GM12878 (cell line): ENCODE measurements around the gene UTP25. TPM values are rescaled to one million over a fixed set of nuclear protein-coding genes. Genes with fewer than 3 reads are reported as not detected.

ENCODE experiments used
- ATAC-seq: fragments of 200-7000 bp; cut with Tn5 transposase; 3 replicates; pipeline ENCODE4 v1.9.1; 2020; ENCODE audit warnings: mild to moderate bottlenecking, moderate library complexity
- BruUV-seq: library from RNA; stranded (reverse); fragments of 400-500 nt; replicated peaks from 2 replicates; lab custom pipeline; 2021; lab: Mats Ljungman, UMichigan
- CTCF ChIA-PET: fragments of 300-600 bp; sonication (Branson Sonifier 250); formaldehyde crosslinking; extraction: SDS; loops from one replicate; lab custom pipeline; 2021; ENCODE audit warnings: inconsistent platforms; lab: Yijun Ruan, JAX
- POLR2A ChIA-PET: fragments of 350-600 bp; formaldehyde crosslinking; extraction: SDS; loops from one replicate; lab custom pipeline; 2021; ENCODE audit warnings: inconsistent platforms; lab: Charles Lee
- RAD21 ChIA-PET: fragments of 300-600 bp; sonication (Branson Sonifier 250); formaldehyde crosslinking; loops from one replicate; lab custom pipeline; 2023; ENCODE audit warnings: antibody characterized with exemption; ENCODE audit not compliant: unreplicated experiment; lab: Charles Lee
- SMC1A ChIA-PET: fragments of 300-600 bp; sonication (Branson Sonifier 250); formaldehyde crosslinking; loops from one replicate; lab custom pipeline; 2023; ENCODE audit not compliant: unreplicated experiment, uncharacterized antibody; lab: Charles Lee
- DNase-seq: peaks from one replicate; pipeline ENCODE4 v3.0.0-alpha.2; 2011; ENCODE audit warnings: low read depth, low spot score
- FAIRE-seq: peaks from 3 replicates; lab custom pipeline; 2011; peaks lifted over from hg19 to GRCh38; lab: Jason Lieb, UNC
- H2AFZ ChIP-seq: 2 replicates; pipeline ENCODE4 v1.6.0; 2011; ENCODE audit warnings: low read depth, low read length, control low read depth; ENCODE audit not compliant: control insufficient read depth
- H3K27ac ChIP-seq: 2 replicates; pipeline ENCODE4 v1.5.1; 2011; ENCODE audit warnings: control low read depth; ENCODE audit not compliant: control insufficient read depth, insufficient read depth
- H3K27me3 ChIP-seq, 2 experiments: replicated peaks in 1 of 2; 2 replicates each; pipeline versions ENCODE4 v1.6.0 to v1.6.1; 2011; ENCODE audit warnings: low read length in 1 of 2; ENCODE audit not compliant: control insufficient read depth in 2 of 2, insufficient read depth in 2 of 2
- H3K36me3 ChIP-seq, 2 experiments: 2 replicates each; pipeline ENCODE4 v1.5.1; 2011; ENCODE audit warnings: low read length in 1 of 2; ENCODE audit not compliant: control insufficient read depth in 2 of 2, insufficient read depth in 2 of 2
- H3K4me1 ChIP-seq: 2 replicates; pipeline ENCODE4 v1.6.1; 2011; ENCODE audit warnings: mild to moderate bottlenecking, low read length, moderate library complexity, mixed read lengths; ENCODE audit not compliant: control insufficient read depth, insufficient read depth
- H3K4me2 ChIP-seq: 2 replicates; pipeline ENCODE4 v1.6.0; 2011; ENCODE audit warnings: control low read depth; ENCODE audit not compliant: control insufficient read depth, insufficient read depth
- H3K4me3 ChIP-seq: fragments of 200-600 bp; sonication (generic); 2 replicates; pipeline ENCODE4 v1.5.1; 2016
- H3K79me2 ChIP-seq: 2 replicates; pipeline ENCODE4 v1.6.0; 2011; ENCODE audit warnings: low read length; ENCODE audit not compliant: control insufficient read depth, insufficient read depth
- H3K9ac ChIP-seq: 2 replicates; pipeline ENCODE4 v1.8.0; 2011; ENCODE audit warnings: low read length, control low read depth, mixed read lengths; ENCODE audit not compliant: control insufficient read depth, insufficient read depth
- H3K9me3 ChIP-seq: replicated peaks from 3 replicates; pipeline ENCODE4 v1.5.1; 2011; ENCODE audit warnings: mild to moderate bottlenecking, low read length; ENCODE audit not compliant: control insufficient read depth, insufficient read depth
- H4K20me1 ChIP-seq: 2 replicates; pipeline ENCODE4 v1.6.0; 2011; ENCODE audit not compliant: control insufficient read depth, insufficient read depth
- BACH1 ChIP-seq: fragments of 450-650 bp; IDR thresholded peaks from 2 replicates; pipeline ENCODE4 v1.6.1; 2017; ENCODE audit warnings: mild to moderate bottlenecking, borderline replicate concordance
- BRCA1 ChIP-seq: IDR thresholded peaks from 2 replicates; pipeline ENCODE4 v1.6.1; 2011; ENCODE audit warnings: low read depth, low read length, improper control_type of control experiment
- CHD2 ChIP-seq: IDR thresholded peaks from 2 replicates; pipeline ENCODE4 v1.6.1; 2011; ENCODE audit warnings: low read depth, low read length, improper control_type of control experiment, borderline replicate concordance
- CREM ChIP-seq: IDR thresholded peaks from 2 replicates; pipeline ENCODE4 v1.6.1; 2014; ENCODE audit warnings: antibody characterized with exemption, low read depth
- ESRRA ChIP-seq: IDR thresholded peaks from 2 replicates; pipeline ENCODE4 v1.6.1; 2012; ENCODE audit warnings: mild to moderate bottlenecking, low read length, improper control_type of control experiment
- HDGF ChIP-seq: fragments of 450-650 bp; IDR thresholded peaks from 2 replicates; pipeline ENCODE4 v1.6.1; 2016; ENCODE audit warnings: antibody characterized with exemption
- KDM1A ChIP-seq: fragments of 200-600 bp; sonication (generic); IDR thresholded peaks from 2 replicates; pipeline ENCODE4 v1.6.1; 2016; ENCODE audit warnings: borderline replicate concordance
- MEF2A ChIP-seq: IDR thresholded peaks from 2 replicates; pipeline ENCODE4 v1.6.1; 2011; ENCODE audit warnings: low read depth, mild to moderate bottlenecking, low read length, moderate library complexity; ENCODE audit not compliant: insufficient read depth
- MXI1 ChIP-seq: fragments of 150-350 bp; IDR thresholded peaks from 2 replicates; pipeline ENCODE4 v1.6.1; 2011; ENCODE audit warnings: low read depth, mild to moderate bottlenecking, inconsistent platforms, low read length, improper control_type of control experiment
- NFIC ChIP-seq: IDR thresholded peaks from 2 replicates; pipeline ENCODE4 v1.6.1; 2012; ENCODE audit warnings: low read depth, mild to moderate bottlenecking, inconsistent platforms, low read length, moderate library complexity
- NR2C1 ChIP-seq: fragments of 450-650 bp; IDR thresholded peaks from 2 replicates; pipeline ENCODE4 v1.6.1; 2017; ENCODE audit warnings: antibody characterized with exemption, mild to moderate bottlenecking, moderate library complexity
- NR2C2 ChIP-seq: IDR thresholded peaks from 2 replicates; pipeline ENCODE4 v1.6.1; 2011; ENCODE audit warnings: borderline replicate concordance, low read depth; ENCODE audit not compliant: control insufficient read depth, insufficient read length
- POLR2AphosphoS5 ChIP-seq: IDR thresholded peaks from 2 replicates; pipeline ENCODE4 v1.6.1; 2011; ENCODE audit warnings: mild to moderate bottlenecking, low read length, inconsistent platforms
- RUNX3 ChIP-seq: IDR thresholded peaks from 2 replicates; pipeline ENCODE4 v1.6.1; 2012; ENCODE audit warnings: low read length, inconsistent platforms
- TCF3 ChIP-seq: IDR thresholded peaks from 2 replicates; pipeline ENCODE4 v1.6.1; 2012; ENCODE audit warnings: low read depth, mild to moderate bottlenecking, low read length, borderline replicate concordance; ENCODE audit not compliant: insufficient read depth
- ZNF622 ChIP-seq: fragments of 450-650 bp; IDR thresholded peaks from 2 replicates; pipeline ENCODE4 v1.6.1; 2017; ENCODE audit warnings: mild to moderate bottlenecking, inconsistent platforms
- WGBS: methylation state at CpG from one replicate; pipeline ENCODE4 v1.1.6; 2016; ENCODE audit warnings: low lambda C conversion rate; ENCODE audit not compliant: insufficient replicate concordance, insufficient coverage; ENCODE audit errors: missing lambda C conversion rate; 5-methylcytosine and 5-hydroxymethylcytosine counted together
- in situ Hi-C: fragments of 300-500 bp; cut with MboI; formaldehyde crosslinking; loops from 9 replicates; pipeline ENCODE4 v1.14.3; 2018; ENCODE audit warnings: mixed read lengths
- intact Hi-C: fragments of 100-400 bp; cut with micrococcal nuclease; formaldehyde crosslinking; loops from one replicate; pipeline ENCODE4 v1.14.2; 2022; ENCODE audit not compliant: unreplicated experiment
- polyA plus RNA-seq, 11 experiments: library from polyadenylated mRNA; depleted of rRNA in 4 of 11; unstranded in 6 of 11; stranded (reverse) in 5 of 11; fragments of >200 nt; fragmentation: Nextera tagmentation in 4 of 11; fragmentation: Illumina TruSeq in 1 of 11; extraction: Ambion mirVana in 4 of 11; extraction: Trizol in 1 of 11; gene quantifications; 1 replicate in 1 of 11; 2 replicates in 10 of 11; pipeline versions ENCODE4 v1.2.1 to v1.2.3, GENCODE V29; 2011 to 2016; ENCODE audit warnings: inconsistent platforms in 2 of 11, missing spikeins in 2 of 11, low read depth in 1 of 11
- total RNA-seq, 4 experiments: library from RNA; depleted of rRNA in 3 of 4; stranded (reverse); fragments of >200 nt in 3 of 4; fragmentation: Illumina TruSeq in 1 of 4; extraction: Trizol in 1 of 4; gene quantifications; 2 replicates each; pipeline versions ENCODE4 v1.2.1 to v1.2.3, GENCODE V29; 2013 to 2021
- TF ChIP-seq, protein P1 (sequence below): fragments of 450-650 bp; formaldehyde crosslinking; IDR thresholded peaks from 2 replicates; pipeline ENCODE4 v1.4.0; 2022; ENCODE audit warnings: mild to moderate bottlenecking, moderate library complexity
- TF ChIP-seq, protein P2 (sequence below): IDR thresholded peaks from 2 replicates; pipeline ENCODE4 v1.6.1; 2011; ENCODE audit warnings: borderline replicate concordance, low read depth, mild to moderate bottlenecking, moderate library complexity, low read length; ENCODE audit not compliant: insufficient read depth, poor library complexity, severe bottlenecking

The UTP25 gene
- total and polyA plus RNA-seq, 10 of the 15 experiments (the other 5 are each of a cell fraction or from before 2014, with no cell fraction given), result 3.0 to 13.3 (median 8.5) TPM

DNA sequence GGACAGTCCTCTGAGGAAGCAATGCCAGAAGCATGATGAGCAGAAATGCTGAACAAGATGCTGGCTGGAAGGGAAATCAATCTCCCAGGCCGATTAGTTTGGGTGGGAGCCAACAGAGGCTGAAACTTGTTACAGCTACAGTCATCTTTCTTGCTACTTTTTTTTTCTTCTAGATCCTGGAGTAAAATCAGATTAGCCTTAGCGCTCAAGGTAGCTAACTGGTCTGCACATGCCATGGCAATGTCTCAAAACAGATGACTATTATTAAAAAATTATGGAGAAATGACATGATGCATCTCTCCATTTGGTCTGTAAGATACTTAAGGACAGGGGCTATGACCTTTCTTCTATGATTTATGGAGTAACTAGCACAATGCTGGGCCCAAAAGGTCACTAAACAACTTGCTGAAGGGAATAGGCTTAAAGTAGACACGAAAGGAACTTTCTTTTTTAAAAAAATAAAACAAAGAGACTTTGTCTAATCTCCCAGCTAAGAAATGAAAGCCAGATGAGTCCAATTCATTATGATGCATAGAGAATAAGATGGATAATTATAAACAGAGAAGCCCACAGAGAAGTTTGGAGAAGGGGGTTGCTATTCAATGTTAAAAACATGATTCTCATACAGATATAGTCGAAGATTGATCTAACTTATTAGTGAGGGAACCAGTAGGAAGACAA is 42.5 kb downstream of the UTP25 start (continued):
- TF ChIP-seq NR2C1, result no peak

DNA sequence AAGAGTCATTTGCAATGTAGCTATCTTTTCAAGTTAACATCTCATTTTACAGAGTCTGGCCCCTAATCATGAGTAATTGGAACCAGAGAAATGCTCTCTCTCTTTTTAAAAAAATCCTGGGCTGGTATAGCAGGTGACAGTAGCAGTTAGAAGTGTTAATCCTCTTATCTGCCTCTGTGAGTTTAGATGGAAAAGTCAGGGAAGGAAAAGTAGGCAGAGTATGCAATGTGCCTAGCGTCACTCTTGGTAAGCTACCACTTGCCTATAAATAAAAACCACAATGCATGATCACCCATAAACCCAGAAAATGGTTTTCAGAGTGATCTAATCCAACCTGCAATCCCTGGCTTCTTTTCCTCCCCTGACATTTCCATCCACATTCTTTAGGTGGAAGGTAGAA is 43.2 kb downstream of the UTP25 start:
- no peaks in the 10 kb centered on the region for H4K20me1 ChIP-seq
- no peak overlapping the region for H2AFZ ChIP-seq
- intact Hi-C loops (no loop called here), in situ Hi-C loops (no loop called here)
- FAIRE-seq (no peak), ATAC-seq (no peak), DNase-seq (no peak)
- no peaks in the 10 kb centered on the region for H3K36me3 ChIP-seq
- no peaks in the 10 kb centered on the region for H3K4me1 ChIP-seq
- 29% methylated on average over 1 of the region's 1 CpG for WGBS
- SMC1A ChIA-PET, result no interaction called here
- H3K27ac ChIP-seq, result no peak overlapping the region
- POLR2A ChIA-PET, result no interaction called here
- H3K4me3 ChIP-seq, result no peak overlapping the region
- H3K27me3 ChIP-seq, result no peaks in the 10 kb centered on the region
- no peak overlapping the region for H3K9ac ChIP-seq
- no peaks in the 10 kb centered on the region for H3K9me3 ChIP-seq
- no peaks in the 10 kb centered on the region for H3K79me2 ChIP-seq
- BruUV-seq, result no TSS peak
- no peak overlapping the region for H3K4me2 ChIP-seq
- CTCF ChIA-PET, result interaction anchor here (2.9 kb wide), 1 partner anchor 10 kb away, joined by 11 read pairs; no protein-coding TSS in a partner anchor
- RAD21 ChIA-PET, result no interaction called here
- TF ChIP-seq, protein P1, sequence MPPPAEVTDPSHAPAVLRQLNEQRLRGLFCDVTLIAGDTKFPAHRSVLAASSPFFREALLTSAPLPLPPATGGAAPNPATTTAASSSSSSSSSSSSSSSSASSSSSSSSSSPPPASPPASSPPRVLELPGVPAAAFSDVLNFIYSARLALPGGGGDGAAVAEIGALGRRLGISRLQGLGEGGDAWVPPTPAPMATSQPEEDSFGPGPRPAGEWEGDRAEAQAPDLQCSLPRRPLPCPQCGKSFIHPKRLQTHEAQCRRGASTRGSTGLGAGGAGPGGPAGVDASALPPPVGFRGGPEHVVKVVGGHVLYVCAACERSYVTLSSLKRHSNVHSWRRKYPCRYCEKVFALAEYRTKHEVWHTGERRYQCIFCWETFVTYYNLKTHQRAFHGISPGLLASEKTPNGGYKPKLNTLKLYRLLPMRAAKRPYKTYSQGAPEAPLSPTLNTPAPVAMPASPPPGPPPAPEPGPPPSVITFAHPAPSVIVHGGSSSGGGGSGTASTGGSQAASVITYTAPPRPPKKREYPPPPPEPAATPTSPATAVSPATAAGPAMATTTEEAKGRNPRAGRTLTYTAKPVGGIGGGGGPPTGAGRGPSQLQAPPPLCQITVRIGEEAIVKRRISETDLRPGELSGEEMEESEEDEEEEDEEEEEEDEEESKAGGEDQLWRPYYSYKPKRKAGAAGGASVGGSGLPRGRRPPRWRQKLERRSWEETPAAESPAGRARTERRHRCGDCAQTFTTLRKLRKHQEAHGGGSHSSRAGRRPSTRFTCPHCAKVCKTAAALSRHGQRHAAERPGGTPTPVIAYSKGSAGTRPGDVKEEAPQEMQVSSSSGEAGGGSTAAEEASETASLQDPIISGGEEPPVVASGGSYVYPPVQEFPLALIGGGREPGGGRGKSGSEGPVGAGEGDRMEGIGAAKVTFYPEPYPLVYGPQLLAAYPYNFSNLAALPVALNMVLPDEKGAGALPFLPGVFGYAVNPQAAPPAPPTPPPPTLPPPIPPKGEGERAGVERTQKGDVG (CRISPR knock-in tag), result no peak
- TF ChIP-seq NR2C2 (no peak), RUNX3 (no peak), ZNF622 (no peak), KDM1A (no peak), ESRRA (no peak), TCF3 (no peak), BACH1 (no peak), HDGF (no peak), POLR2AphosphoS5 (no peak), CHD2 (no peak), CREM (no peak), MXI1 (no peak), BRCA1 (no peak), MEF2A (no peak), NFIC (no peak)
- TF ChIP-seq, protein P2, sequence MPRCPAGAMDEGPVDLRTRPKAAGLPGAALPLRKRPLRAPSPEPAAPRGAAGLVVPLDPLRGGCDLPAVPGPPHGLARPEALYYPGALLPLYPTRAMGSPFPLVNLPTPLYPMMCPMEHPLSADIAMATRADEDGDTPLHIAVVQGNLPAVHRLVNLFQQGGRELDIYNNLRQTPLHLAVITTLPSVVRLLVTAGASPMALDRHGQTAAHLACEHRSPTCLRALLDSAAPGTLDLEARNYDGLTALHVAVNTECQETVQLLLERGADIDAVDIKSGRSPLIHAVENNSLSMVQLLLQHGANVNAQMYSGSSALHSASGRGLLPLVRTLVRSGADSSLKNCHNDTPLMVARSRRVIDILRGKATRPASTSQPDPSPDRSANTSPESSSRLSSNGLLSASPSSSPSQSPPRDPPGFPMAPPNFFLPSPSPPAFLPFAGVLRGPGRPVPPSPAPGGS, result no peak
